Activated naive CD8-positive, alpha-beta T cell treated with anti-CD3 and anti-CD28 coated beads, Interleukin-2, amount 50 U/mL, for 24 hours (primary cell): ENCODE data around the gene PCDH10.
"Not testable (repeated sequence)": the region's sequence is repeated elsewhere in the genome, so short reads cannot be mapped to it uniquely, and the experiment has no call there.

ENCODE experiments used
- ATAC-seq: fragments of 150-1000 bp; cut with Tn5 transposase; one replicate; pipeline ENCODE4 v1.10.0; 2021
- DNase-seq: peaks from one replicate; pipeline ENCODE4 v3.0.0; 2021
- H3K27ac Mint-ChIP-seq: one replicate; pipeline ENCODE4 v1.8.0; 2021; ENCODE audit warnings: mild to moderate bottlenecking, mixed read lengths
- H3K27me3 Mint-ChIP-seq: one replicate; pipeline ENCODE4 v1.8.0; 2021; ENCODE audit warnings: mixed read lengths
- H3K36me3 Mint-ChIP-seq: one replicate; pipeline ENCODE4 v1.8.0; 2021; ENCODE audit warnings: low read depth, mixed read lengths
- H3K4me1 Mint-ChIP-seq: one replicate; pipeline ENCODE4 v1.8.0; 2021; ENCODE audit warnings: mixed read lengths
- H3K4me3 Mint-ChIP-seq: one replicate; pipeline ENCODE4 v1.8.0; 2021; ENCODE audit warnings: mild to moderate bottlenecking, moderate library complexity, mixed read lengths
- H3K9me3 Mint-ChIP-seq: one replicate; pipeline ENCODE4 v1.8.0; 2021; ENCODE audit warnings: mixed read lengths

The PCDH10 gene

DNA sequence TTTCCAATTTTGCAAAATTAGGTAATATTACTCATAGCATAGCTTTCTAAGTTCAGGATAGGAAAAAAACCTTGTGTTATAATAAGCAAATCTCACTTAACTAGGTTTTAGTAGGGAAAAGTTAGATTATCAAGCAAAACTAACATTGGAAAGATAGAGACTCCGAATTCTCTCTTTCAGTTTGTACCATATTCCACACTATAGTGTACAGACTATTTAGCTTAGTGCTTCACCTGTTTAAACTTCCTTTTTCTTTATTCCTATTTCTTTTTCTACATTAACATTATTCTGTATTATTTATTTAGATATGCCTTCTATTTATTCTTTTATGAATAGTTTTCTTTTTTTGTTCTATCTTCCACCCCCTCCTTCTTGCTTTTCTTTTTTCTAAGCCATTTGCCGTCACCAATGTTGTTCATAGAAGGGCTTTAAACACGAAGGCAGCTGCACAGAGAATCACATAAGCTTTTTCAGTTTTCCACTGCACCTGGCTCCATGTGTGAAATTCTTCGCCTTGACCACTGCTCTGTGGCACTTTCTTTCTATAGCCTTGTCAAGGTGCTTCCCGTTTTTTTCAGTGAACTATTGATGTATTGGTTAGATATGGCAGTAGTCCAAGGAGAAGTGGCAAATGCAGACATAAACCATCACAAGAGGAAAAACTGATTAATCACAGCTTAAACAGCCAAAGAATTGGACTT lies 8.5 kb downstream of the PCDH10 start:
- H3K4me1 Mint-ChIP-seq = peaks cover 3% of the 10 kb centered on the region
- H3K36me3 Mint-ChIP-seq = no peaks in the 10 kb centered on the region
- H3K4me3 Mint-ChIP-seq = no peak overlapping the region
- H3K9me3 Mint-ChIP-seq = no peaks in the 10 kb centered on the region
- ATAC-seq = no peak
- no peak for DNase-seq
- no peak overlapping the region for H3K27ac Mint-ChIP-seq
- H3K27me3 Mint-ChIP-seq = peaks cover 14% of the 10 kb centered on the region

DNA sequence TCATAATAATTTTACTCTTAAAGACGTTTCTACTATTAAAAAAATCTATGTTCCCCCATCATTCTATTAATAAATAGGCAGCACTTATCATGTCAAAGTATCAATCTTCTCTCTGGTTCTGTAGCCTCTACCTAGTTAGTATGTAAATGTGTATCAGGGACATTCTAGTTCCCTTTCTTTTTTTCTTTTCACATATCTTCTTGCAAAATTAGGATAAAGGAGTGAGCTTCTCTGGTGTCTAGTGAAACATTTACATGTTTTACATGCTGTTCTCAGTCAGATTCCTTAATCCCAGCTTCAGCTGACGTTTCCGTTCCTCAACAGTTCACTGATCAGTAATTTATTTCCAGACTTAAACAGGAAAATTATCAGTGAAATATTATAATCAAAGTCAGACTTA lies 11.8 kb downstream of the PCDH10 start:
- DNase-seq (no peak), ATAC-seq (no peak)
- H3K36me3 Mint-ChIP-seq = no peaks in the 10 kb centered on the region
- no peak overlapping the region for H3K4me3 Mint-ChIP-seq
- H3K27ac Mint-ChIP-seq = no peak overlapping the region
- no peaks in the 10 kb centered on the region for H3K4me1 Mint-ChIP-seq
- no peaks in the 10 kb centered on the region for H3K27me3 Mint-ChIP-seq
- H3K9me3 Mint-ChIP-seq = no peaks in the 10 kb centered on the region

DNA sequence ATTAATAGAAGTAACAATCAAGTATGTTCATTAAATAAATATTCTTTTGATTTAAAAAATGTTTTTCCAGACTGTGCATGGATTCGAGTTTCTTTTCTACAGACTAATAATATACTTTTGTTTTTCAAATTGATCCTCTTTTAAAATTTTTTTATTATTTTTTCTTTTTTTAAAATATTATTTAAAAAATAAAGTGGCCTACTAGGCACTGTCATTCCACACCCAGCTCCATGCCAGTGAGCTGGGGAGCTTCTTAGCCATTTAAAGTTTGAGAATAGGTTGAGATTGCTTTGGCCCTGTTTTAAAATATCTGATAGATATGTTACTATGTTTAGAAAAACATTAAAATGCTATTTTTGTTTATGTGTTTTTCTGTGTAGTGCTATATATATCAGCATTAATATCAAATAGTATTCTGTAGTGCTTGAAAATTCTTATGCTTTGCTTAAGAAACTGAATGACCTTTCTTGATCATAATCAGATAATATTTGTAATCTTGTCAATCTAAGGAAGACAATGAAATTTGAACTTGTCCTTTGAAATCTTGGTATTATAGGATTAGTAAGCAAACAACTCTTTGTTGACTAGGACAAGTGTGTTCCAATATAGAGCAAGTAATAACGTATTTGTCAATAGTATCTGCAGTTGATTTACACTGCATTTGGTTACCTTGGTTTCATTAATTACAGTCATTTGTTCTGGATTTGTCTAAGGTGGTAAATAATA lies 12.6 kb downstream of the PCDH10 start:
- no peak for DNase-seq
- Mint-ChIP-seq H3K4me1 (no peaks in the 10 kb centered on the region), H3K27me3 (no peaks in the 10 kb centered on the region), H3K36me3 (no peaks in the 10 kb centered on the region), H3K4me3 (no peak overlapping the region), H3K9me3 (no peaks in the 10 kb centered on the region), H3K27ac (no peak overlapping the region)
- no peak for ATAC-seq

DNA sequence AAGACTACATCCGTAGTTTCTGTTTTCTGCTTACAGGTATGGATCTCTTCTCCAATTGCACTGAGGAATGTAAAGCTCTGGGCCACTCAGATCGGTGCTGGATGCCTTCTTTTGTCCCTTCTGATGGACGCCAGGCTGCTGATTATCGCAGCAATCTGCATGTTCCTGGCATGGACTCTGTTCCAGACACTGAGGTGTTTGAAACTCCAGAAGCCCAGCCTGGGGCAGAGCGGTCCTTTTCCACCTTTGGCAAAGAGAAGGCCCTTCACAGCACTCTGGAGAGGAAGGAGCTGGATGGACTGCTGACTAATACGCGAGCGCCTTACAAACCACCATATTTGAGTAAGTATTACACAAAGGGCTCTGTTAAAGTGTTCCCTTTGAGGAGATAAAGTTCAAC lies 13.8 kb downstream of the PCDH10 start:
- Mint-ChIP-seq H3K27me3 (no peaks in the 10 kb centered on the region), H3K9me3 (no peaks in the 10 kb centered on the region), H3K4me1 (no peaks in the 10 kb centered on the region), H3K27ac (no peak overlapping the region), H3K4me3 (no peak overlapping the region), H3K36me3 (no peaks in the 10 kb centered on the region)
- no peak for DNase-seq
- ATAC-seq = no peak

DNA sequence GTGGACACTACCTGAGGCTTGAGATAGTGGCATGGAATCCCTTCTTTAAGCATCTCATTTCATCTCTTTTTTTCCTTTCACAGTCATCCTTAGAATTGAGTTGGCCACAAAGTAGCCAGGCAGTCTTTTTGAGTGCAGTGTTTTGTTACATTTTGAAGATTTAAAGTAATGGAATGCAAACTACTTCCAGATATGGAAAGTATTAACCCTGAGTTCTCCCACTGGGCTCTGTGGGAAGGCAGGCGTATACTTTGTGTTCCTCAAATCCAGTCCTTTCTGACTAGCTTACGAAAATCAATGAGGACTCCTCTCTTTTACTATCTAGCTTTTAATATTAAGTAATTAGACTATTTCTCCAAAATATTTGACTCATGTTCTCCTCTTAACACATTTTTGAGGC lies 29.9 kb downstream of the PCDH10 start:
- H3K9me3 Mint-ChIP-seq = no peaks in the 10 kb centered on the region
- no peaks in the 10 kb centered on the region for H3K27me3 Mint-ChIP-seq
- ATAC-seq (no peak), DNase-seq (no peak)
- H3K36me3 Mint-ChIP-seq = no peaks in the 10 kb centered on the region
- no peak overlapping the region for H3K27ac Mint-ChIP-seq
- no peaks in the 10 kb centered on the region for H3K4me1 Mint-ChIP-seq
- no peak overlapping the region for H3K4me3 Mint-ChIP-seq

DNA sequence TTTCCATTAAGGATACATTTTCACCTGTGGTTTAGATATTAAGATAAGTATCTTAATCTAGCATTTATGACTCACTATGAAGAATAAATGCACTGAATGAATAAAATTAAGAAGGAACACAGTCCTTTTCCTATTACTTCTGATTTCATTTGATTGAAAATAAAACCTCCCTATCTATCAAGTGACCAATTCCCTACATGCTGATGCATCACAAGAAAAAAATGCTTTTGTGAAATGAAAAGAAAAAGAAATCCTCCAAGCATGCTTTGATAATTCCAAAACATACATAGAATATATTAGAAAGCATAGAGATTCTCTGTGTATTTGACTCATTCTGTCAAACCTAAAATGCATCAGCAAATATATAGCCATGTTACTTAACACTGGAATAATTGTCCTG lies 37.1 kb downstream of the PCDH10 start:
- H3K27ac Mint-ChIP-seq = no peak overlapping the region
- DNase-seq (no peak), ATAC-seq (no peak)
- H3K4me3 Mint-ChIP-seq = no peak overlapping the region
- no peaks in the 10 kb centered on the region for H3K4me1 Mint-ChIP-seq
- H3K36me3 Mint-ChIP-seq = no peaks in the 10 kb centered on the region
- no peaks in the 10 kb centered on the region for H3K9me3 Mint-ChIP-seq
- H3K27me3 Mint-ChIP-seq = no peaks in the 10 kb centered on the region

DNA sequence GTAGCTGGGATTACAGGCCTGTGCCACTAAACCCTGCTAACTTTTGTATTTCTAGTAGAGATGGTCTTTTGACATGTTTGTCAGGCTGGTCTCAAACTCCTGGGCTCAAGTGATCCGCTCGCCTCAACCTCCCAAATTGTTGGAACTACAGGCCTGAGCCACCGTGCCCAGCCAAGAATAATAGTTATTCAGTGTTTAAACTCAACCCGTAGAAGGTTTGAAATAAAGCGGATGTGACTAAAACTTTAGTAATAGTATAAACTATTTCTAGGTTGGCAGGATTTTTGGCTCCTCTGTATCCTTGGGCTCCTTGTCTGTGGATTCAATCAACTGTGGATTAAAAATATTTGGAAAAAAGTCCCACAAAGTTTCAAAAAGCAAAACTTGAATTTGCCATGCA lies 37.8 kb downstream of the PCDH10 start:
- H3K36me3 Mint-ChIP-seq = no peaks in the 10 kb centered on the region
- H3K4me3 Mint-ChIP-seq = no peak overlapping the region
- no peak for ATAC-seq
- no peaks in the 10 kb centered on the region for H3K27me3 Mint-ChIP-seq
- H3K27ac Mint-ChIP-seq = no peak overlapping the region
- DNase-seq = no peak
- H3K9me3 Mint-ChIP-seq = no peaks in the 10 kb centered on the region
- no peaks in the 10 kb centered on the region for H3K4me1 Mint-ChIP-seq

DNA sequence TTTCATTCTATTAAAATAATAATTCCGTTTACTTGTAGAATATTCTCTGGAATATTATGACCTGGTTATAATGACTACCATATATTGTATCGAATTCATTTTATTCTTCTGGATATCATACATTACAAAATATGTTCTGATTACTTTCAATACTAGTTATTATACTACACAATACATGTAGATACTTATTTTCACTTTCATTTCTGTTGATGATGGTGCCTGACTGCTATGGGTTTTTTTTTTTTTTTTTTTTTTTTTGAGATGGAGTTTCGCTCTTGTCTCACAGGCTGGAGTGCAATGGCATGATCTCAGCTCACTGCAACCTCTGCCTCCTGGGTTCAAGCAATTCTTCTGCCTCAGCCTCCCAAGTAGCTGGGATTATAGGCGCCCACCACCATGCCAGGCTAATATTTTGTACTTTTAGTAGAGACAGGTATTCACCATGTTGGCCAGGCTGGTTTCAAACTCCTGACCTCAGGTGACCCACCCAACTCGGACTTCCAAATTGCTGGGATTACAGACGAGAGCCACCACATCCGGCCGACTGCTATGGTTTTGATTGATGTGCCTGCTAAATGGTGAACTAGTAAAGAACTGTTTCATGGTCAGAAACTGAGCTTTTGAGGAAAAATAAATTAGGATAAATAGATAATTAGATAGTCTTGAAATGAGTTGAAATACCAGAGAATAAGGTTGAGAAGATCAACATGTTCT lies 39.5 kb downstream of the PCDH10 start:
- Mint-ChIP-seq H3K27ac (no peak overlapping the region), H3K4me1 (no peaks in the 10 kb centered on the region), H3K9me3 (no peaks in the 10 kb centered on the region), H3K36me3 (no peaks in the 10 kb centered on the region), H3K27me3 (no peaks in the 10 kb centered on the region), H3K4me3 (no peak overlapping the region)
- no peak for DNase-seq
- no peak for ATAC-seq

DNA sequence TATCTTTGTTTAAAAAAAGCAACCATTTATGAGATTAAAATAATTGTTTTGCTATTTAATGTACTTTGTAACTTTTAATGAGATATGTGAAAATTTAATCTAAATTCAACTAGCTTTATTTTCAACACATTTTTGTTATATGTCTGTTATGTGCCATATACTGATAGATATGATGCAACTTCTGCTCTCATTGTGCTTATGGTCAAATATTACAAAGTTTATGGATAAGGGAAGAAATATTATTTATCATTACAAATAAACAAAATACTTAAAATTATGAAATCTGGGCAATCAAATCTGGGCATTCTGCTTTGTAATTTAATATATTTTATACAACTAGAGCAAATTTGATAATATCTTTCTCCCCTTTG lies 40.0 kb downstream of the PCDH10 start:
- Mint-ChIP-seq H3K4me3 (no peak overlapping the region), H3K36me3 (no peaks in the 10 kb centered on the region), H3K9me3 (no peaks in the 10 kb centered on the region), H3K27ac (no peak overlapping the region), H3K4me1 (no peaks in the 10 kb centered on the region), H3K27me3 (no peaks in the 10 kb centered on the region)
- DNase-seq (no peak), ATAC-seq (no peak)

DNA sequence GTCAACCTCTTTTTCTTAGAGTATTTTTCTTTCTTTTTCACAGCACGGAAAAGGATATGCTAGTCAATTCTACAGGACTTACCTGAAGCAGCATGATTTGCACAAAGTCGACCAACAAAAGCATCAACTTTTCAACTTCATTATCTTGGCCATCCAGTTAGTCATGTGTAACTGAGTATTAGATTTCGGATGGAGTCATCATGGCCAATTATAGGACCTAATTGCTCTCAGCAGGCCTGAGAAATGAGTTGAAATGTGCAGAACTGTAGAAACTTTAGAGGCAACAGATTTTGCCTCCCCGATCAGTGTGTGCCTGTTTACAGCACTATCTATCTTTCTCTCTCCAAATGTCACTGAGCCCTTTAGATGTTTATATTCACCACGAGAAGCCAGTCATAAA lies 41.0 kb downstream of the PCDH10 start:
- ATAC-seq (no peak), DNase-seq (no peak)
- Mint-ChIP-seq H3K36me3 (no peaks in the 10 kb centered on the region), H3K27ac (no peak overlapping the region), H3K9me3 (no peaks in the 10 kb centered on the region), H3K27me3 (no peaks in the 10 kb centered on the region), H3K4me3 (no peak overlapping the region), H3K4me1 (no peaks in the 10 kb centered on the region)

DNA sequence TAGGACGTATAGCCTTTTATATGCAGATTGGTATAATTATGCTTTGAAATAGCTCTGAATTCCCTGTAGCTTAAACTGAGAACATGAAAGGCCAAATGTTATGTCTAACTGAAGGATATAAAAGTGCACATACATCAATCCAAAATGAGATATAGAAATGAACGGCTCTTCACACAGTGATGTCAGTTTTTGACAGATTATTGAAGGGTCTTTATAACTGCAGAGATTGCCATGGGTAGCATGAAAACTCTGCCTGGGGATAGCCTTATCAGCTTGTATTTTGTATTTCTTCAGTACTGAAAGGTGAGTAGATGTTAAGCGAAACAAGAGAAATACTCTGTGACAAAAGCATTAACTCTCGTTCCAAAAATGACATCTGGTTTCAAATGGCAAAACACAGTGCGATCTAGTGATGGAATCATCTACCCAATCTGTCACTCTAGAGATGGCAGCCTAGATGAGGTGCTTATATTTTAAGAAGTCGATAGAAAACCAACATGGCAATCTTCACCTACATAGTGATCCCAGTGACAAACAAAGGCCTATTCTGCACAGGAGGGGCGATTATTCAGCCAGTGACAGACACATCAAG lies 59.7 kb downstream of the PCDH10 start:
- Mint-ChIP-seq H3K4me1 (no peaks in the 10 kb centered on the region), H3K4me3 (no peak overlapping the region)
- ATAC-seq = no peak

DNA sequence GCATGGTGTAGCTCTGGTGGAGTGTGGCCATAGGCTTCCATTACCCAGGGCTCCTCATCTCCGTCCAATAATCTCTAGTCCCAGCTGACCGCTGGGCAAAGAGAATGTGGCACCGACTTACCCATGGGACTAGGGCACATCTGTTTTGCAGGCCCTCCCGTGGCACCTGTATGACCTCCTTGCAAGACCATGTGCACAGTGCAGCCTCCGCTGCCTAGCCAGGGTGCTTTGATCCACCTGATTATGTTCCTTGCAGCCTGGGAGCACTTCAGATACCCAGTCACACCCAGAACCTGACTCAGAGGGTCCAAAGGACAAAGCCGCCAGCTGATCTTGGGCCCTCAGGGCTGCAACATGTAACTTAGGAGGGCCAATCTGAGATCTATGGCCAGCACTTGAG lies 84.8 kb downstream of the PCDH10 start:
- Mint-ChIP-seq H3K27ac (no peak overlapping the region), H3K36me3 (no peaks in the 10 kb centered on the region), H3K4me1 (no peaks in the 10 kb centered on the region), H3K4me3 (no peak overlapping the region), H3K9me3 (peaks cover 5% of the 10 kb centered on the region), H3K27me3 (no peaks in the 10 kb centered on the region)
- DNase-seq (no peak), ATAC-seq (no peak)

More for the DNA sequence above, 59.7 kb downstream of the PCDH10 start:
- Mint-ChIP-seq H3K27me3 (no peaks in the 10 kb centered on the region), H3K9me3 (peaks cover 10% of the 10 kb centered on the region), H3K27ac (no peak overlapping the region), H3K36me3 (no peaks in the 10 kb centered on the region)
- no peak for DNase-seq

DNA sequence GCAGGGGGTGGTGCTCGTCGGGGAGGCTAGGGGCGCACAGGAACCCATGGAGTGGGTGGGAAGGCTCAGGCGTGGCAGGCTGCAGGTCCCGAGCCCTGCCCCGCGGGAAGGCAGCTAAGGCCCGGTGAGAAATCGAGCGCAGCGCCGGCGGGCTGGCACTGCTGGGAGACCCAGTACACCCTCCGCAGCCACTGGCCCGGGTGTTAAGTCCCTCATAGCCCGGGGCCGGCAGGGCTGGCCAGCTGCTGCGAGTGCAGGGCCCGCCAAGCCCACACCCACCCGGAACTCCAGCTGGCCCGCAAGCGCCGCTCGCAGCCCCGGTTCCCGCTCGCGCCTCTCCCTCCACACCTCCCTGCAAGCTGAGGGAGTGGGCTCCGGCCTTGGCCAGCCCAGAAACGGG lies 91.4 kb downstream of the PCDH10 start:
- not testable (repeated sequence) for DNase-seq, H3K4me1 Mint-ChIP-seq, ATAC-seq, H3K27me3 Mint-ChIP-seq, H3K27ac Mint-ChIP-seq, H3K4me3 Mint-ChIP-seq, H3K9me3 Mint-ChIP-seq, H3K36me3 Mint-ChIP-seq
